ENCODE measurements around the gene KRTAP10-10.

- TF ChIP-seq CTCF (IDR thresholded peaks at IDR 0.05; ENCODE audit: low read depth, low read length) (no peak), EZH2phosphoT487 (IDR thresholded peaks at IDR 0.05; ENCODE audit: low read depth) (no peak)
These were observed 25.6 kb upstream of the KRTAP10-10 start for GRCh38 chr21:44611551-44611950.

Data from OCI-LY3 (cell line).